PC-3 (cell line): ENCODE data around the gene RRBP1. TPM values are rescaled to one million over a fixed set of nuclear protein-coding genes. Genes with fewer than 3 reads are reported as not detected.

Source experiments
- ATAC-seq: fragments of 200-7000 bp; cut with Tn5 transposase; 2 replicates; pipeline ENCODE4 v1.9.1; 2020; ENCODE audit warnings: mild to moderate bottlenecking, moderate library complexity
- BruUV-seq: library from RNA; stranded (reverse); fragments of 400-500 nt; replicated peaks from 2 replicates; lab custom pipeline; 2021; lab: Mats Ljungman, UMichigan
- CTCF ChIA-PET: fragments of 300-600 bp; sonication (Branson Sonifier 250); formaldehyde crosslinking; loops from one replicate; lab custom pipeline; 2022; ENCODE audit warnings: antibody characterized with exemption; lab: Charles Lee
- POLR2A ChIA-PET: fragments of 300-600 bp; sonication (Branson Sonifier 250); formaldehyde crosslinking; loops from one replicate; lab custom pipeline; 2022; ENCODE audit warnings: antibody characterized with exemption; ENCODE audit not compliant: unreplicated experiment; lab: Charles Lee
- DNase-seq: peaks from one replicate; pipeline ENCODE4 v3.0.0-alpha.2; 2015
- H2AFZ ChIP-seq: fragments of 300-600 bp; sonication (generic); 2 replicates; pipeline ENCODE4 v1.6.0; 2016; ENCODE audit warnings: antibody characterized with exemption, low read length
- H3F3A ChIP-seq: fragments of 300-600 bp; sonication (generic); one replicate; pipeline ENCODE4 v1.6.0; 2017; ENCODE audit warnings: antibody characterized with exemption, low read length, control low read depth, mild to moderate bottlenecking; ENCODE audit not compliant: unreplicated experiment
- H3K27ac ChIP-seq: fragments of 300-600 bp; sonication (generic); 2 replicates; pipeline ENCODE4 v1.5.1; 2016; ENCODE audit warnings: mild to moderate bottlenecking, low read length
- H3K27me3 ChIP-seq: fragments of 300-600 bp; sonication (generic); 2 replicates; pipeline ENCODE4 v1.6.1; 2016; ENCODE audit warnings: low read length, mixed read lengths
- H3K36me3 ChIP-seq: fragments of 300-600 bp; sonication (generic); 2 replicates; pipeline ENCODE4 v1.6.1; 2016; ENCODE audit warnings: low read depth, mixed run types, low read length, mixed read lengths
- H3K4me1 ChIP-seq: fragments of 300-600 bp; sonication (generic); 2 replicates; pipeline ENCODE4 v1.5.1; 2016; ENCODE audit warnings: low read length; ENCODE audit not compliant: insufficient read depth
- H3K4me2 ChIP-seq: fragments of 300-600 bp; sonication (generic); 2 replicates; pipeline ENCODE4 v1.6.0; 2016; ENCODE audit warnings: low read length
- H3K4me3 ChIP-seq: fragments of 300-600 bp; sonication (generic); 2 replicates; pipeline ENCODE4 v1.5.1; 2016; ENCODE audit warnings: mild to moderate bottlenecking, low read length, mixed read lengths
- H3K79me2 ChIP-seq: fragments of 300-600 bp; sonication (generic); 2 replicates; pipeline ENCODE4 v1.6.1; 2017; ENCODE audit warnings: low read length, mixed read lengths
- H3K9ac ChIP-seq: fragments of 300-600 bp; sonication (generic); 2 replicates; pipeline ENCODE4 v1.6.0; 2016; ENCODE audit warnings: mild to moderate bottlenecking, low read length
- H3K9me2 ChIP-seq: fragments of 300-600 bp; sonication (generic); replicated peaks from 2 replicates; pipeline ENCODE4 v1.6.1; 2016; ENCODE audit warnings: mixed run types, low read length, mixed read lengths
- H3K9me3 ChIP-seq: fragments of 300-600 bp; sonication (generic); 2 replicates; pipeline ENCODE4 v1.6.1; 2016; ENCODE audit warnings: low read length, mixed read lengths
- H4K20me1 ChIP-seq: fragments of 300-600 bp; sonication (generic); 2 replicates; pipeline ENCODE4 v1.6.1; 2016; ENCODE audit warnings: low read length, mixed read lengths
- EZH2 ChIP-seq: fragments of 300-600 bp; sonication (generic); IDR thresholded peaks from one replicate; pipeline ENCODE4 v1.6.1; 2017; ENCODE audit warnings: antibody characterized with exemption, mild to moderate bottlenecking, low read length; ENCODE audit not compliant: unreplicated experiment
- EZH2phosphoT487 ChIP-seq: fragments of 300-600 bp; sonication (generic); IDR thresholded peaks from 2 replicates; pipeline ENCODE4 v1.6.1; 2018; ENCODE audit warnings: mild to moderate bottlenecking, antibody characterized with exemption, low read length, borderline replicate concordance
- intact Hi-C: fragments of 100-400 bp; cut with micrococcal nuclease; formaldehyde crosslinking; loops from 2 replicates; pipeline ENCODE4 v1.9.0; 2023
- total RNA-seq: library from RNA; depleted of rRNA; stranded (reverse); fragments of >200 nt; gene quantifications from 2 replicates; pipeline ENCODE4 v1.2.3, GENCODE V29; 2014
- TF ChIP-seq, protein P1 (sequence below): fragments of 300-600 bp; sonication (generic); conservative IDR thresholded peaks from 2 replicates; pipeline ENCODE4 v1.5.1; 2017; ENCODE audit warnings: antibody characterized with exemption, low read depth, mild to moderate bottlenecking, low read length

The RRBP1 gene
- total RNA-seq, 1 experiment from 2014 or later, result 176 TPM

DNA sequence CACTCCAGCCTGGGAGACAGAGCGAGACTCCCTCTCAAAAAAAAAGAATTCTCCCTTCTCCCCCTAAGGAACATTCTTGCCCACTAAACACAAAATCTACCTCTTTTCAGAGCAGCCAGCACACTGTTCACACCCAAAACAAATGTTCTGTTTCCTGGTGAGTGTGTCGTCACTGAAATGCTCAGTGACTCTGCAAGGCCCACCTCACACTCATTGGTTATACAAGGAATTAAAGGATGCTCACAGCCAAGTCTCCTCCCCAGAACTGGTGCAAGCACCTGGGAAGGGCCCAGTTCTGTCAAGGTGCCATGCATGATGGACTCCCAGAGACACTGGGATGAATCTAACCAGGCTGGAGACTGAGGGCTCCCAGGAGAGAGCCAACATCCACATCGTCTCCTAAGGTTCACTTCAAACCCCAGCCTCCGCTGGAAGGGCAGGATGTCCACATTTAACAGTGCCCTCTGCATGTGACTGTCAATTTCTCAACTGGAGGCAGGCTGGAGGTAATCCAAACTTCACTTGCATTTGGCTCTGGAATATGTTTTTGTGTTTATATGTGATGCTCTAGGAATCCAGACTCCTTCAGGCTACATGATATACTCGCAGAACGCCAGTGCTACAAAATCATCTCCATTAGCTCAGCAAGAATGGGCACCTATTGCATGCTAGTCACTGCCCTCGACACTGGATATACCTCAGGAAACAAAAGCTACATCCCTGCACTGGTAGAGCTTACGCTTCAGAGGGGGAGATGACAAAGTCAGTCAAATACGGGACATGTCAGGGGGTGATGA, 7.1 kb downstream of the RRBP1 start:
- H3K9me3 ChIP-seq, result no peaks in the 10 kb centered on the region
- no peak overlapping the region for H2AFZ ChIP-seq
- H4K20me1 ChIP-seq, result peaks cover 55% of the 10 kb centered on the region
- DNase-seq (no peak), ATAC-seq (no peak)
- no peak overlapping the region for H3K4me3 ChIP-seq
- H3K4me2 ChIP-seq, result no peak overlapping the region
- peaks cover 41% of the 10 kb centered on the region for H3K36me3 ChIP-seq
- H3K9ac ChIP-seq, result no peak overlapping the region
- ChIA-PET CTCF (no interaction called here), POLR2A (interaction anchor here (0.6 kb wide), 1 partner anchor 324 kb away, joined by 3 read pairs; no protein-coding TSS in a partner anchor)
- H3F3A ChIP-seq, result no peaks in the 10 kb centered on the region
- peaks cover 14% of the 10 kb centered on the region for H3K4me1 ChIP-seq
- intact Hi-C loops, result no loop called here
- no peak overlapping the region for H3K27ac ChIP-seq
- H3K79me2 ChIP-seq, result peaks cover 100% of the 10 kb centered on the region
- no peaks in the 10 kb centered on the region for H3K27me3 ChIP-seq
- no TSS peak for BruUV-seq
- no peak for TF ChIP-seq EZH2phosphoT487
- TF ChIP-seq, protein P1, sequence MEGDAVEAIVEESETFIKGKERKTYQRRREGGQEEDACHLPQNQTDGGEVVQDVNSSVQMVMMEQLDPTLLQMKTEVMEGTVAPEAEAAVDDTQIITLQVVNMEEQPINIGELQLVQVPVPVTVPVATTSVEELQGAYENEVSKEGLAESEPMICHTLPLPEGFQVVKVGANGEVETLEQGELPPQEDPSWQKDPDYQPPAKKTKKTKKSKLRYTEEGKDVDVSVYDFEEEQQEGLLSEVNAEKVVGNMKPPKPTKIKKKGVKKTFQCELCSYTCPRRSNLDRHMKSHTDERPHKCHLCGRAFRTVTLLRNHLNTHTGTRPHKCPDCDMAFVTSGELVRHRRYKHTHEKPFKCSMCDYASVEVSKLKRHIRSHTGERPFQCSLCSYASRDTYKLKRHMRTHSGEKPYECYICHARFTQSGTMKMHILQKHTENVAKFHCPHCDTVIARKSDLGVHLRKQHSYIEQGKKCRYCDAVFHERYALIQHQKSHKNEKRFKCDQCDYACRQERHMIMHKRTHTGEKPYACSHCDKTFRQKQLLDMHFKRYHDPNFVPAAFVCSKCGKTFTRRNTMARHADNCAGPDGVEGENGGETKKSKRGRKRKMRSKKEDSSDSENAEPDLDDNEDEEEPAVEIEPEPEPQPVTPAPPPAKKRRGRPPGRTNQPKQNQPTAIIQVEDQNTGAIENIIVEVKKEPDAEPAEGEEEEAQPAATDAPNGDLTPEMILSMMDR, result no peak
- TF ChIP-seq EZH2, result no peak
- H3K9me2 ChIP-seq, result no peaks in the 10 kb centered on the region

DNA sequence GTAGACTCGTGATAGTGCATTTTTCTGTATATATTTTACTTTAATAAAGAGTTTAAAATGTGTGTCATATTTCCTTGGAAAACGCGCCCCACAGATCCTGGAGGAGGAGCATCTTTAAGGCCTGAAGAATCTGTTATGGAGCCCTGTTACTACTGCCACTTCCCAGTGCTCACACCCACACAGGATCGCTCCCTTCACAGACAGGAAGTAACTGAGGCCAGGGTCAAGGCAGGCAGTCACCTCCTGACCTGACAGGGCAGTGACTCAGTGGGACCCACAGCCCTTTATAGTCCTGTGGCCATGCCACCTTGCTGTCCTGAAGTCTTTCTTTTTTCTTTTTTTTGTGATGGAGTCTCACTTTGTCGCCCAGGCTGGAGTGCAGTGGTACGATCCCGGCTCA, 9.0 kb downstream of the RRBP1 start:
- intact Hi-C loops, result no loop called here
- no peaks in the 10 kb centered on the region for H3K4me1 ChIP-seq
- H3K27ac ChIP-seq, result no peak overlapping the region
- no peak overlapping the region for H3K4me3 ChIP-seq
- no peaks in the 10 kb centered on the region for H3K9me2 ChIP-seq
- no peaks in the 10 kb centered on the region for H3K27me3 ChIP-seq
- H2AFZ ChIP-seq, result no peak overlapping the region
- DNase-seq (no peak), ATAC-seq (no peak)
- H3F3A ChIP-seq, result no peaks in the 10 kb centered on the region
- no peaks in the 10 kb centered on the region for H3K9me3 ChIP-seq
- H4K20me1 ChIP-seq, result peaks cover 42% of the 10 kb centered on the region
- H3K9ac ChIP-seq, result no peak overlapping the region
- H3K79me2 ChIP-seq, result peaks cover 100% of the 10 kb centered on the region
- ChIA-PET POLR2A (no interaction called here), CTCF (no interaction called here)
- peaks cover 40% of the 10 kb centered on the region for H3K36me3 ChIP-seq
- BruUV-seq, result no TSS peak
- no peak for TF ChIP-seq EZH2
- TF ChIP-seq, protein P1, result no peak
- no peak for TF ChIP-seq EZH2phosphoT487
- H3K4me2 ChIP-seq, result no peak overlapping the region

DNA sequence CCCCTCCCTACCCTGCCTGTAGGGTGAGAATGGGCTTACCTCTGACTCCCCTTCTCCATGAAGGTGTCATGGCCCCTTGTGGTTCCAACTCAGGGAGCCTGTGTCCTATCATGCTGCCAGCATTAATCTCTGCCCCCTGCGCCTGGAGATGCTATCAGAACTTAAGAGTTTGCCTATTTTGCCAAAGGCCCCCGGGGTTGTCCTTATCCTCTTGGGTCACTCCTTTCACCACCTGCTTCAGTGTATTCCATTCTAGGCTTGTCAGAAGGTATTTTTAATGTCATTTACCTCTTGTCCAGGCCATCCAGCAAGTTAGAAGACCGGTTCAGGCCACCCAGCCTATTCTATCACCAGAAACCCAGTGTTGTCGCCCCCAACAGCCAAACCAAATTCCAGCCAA, 10.5 kb downstream of the RRBP1 start:
- Histone ChIP-seq H3K27ac (no peak overlapping the region), H4K20me1 (peaks cover 45% of the 10 kb centered on the region), H3K9me3 (no peaks in the 10 kb centered on the region), H3K4me2 (no peak overlapping the region), H2AFZ (no peak overlapping the region), H3K36me3 (peaks cover 31% of the 10 kb centered on the region; the same call in 1 of the 2 replicates), H3F3A (no peaks in the 10 kb centered on the region), H3K9ac (no peak overlapping the region), H3K27me3 (no peaks in the 10 kb centered on the region), H3K4me3 (no peak overlapping the region), H3K79me2 (peaks cover 100% of the 10 kb centered on the region), H3K9me2 (no peaks in the 10 kb centered on the region), H3K4me1 (no peaks in the 10 kb centered on the region)
- intact Hi-C loops, result no loop called here
- no peak for DNase-seq
- TF ChIP-seq EZH2phosphoT487, result no peak
- no peak for TF ChIP-seq EZH2
- TF ChIP-seq, protein P1, result no peak
- ChIA-PET POLR2A (no interaction called here), CTCF (no interaction called here)
- no peak for ATAC-seq
- no TSS peak for BruUV-seq
